Stimulated activated memory B cell treated with anti-CD40 and anti-IgM and Interleukin-4, amounts not matched to agents 10 μg/mL and 1 μg/mL and 100 μg/mL, for 72 hours (primary cell): ENCODE measurements around the gene TMEM266.
"Not testable (repeated sequence)": the region's sequence is repeated elsewhere in the genome, so short reads cannot be mapped to it uniquely, and the experiment has no call there.

Experiments
- ATAC-seq: fragments of 150-1000 bp; cut with Tn5 transposase; 2 replicates; pipeline ENCODE4 v1.10.0; 2021
- H3K27ac Mint-ChIP-seq: one replicate; pipeline ENCODE4 v1.8.0; 2022; ENCODE audit warnings: mild to moderate bottlenecking, mixed read lengths
- H3K27me3 Mint-ChIP-seq: one replicate; pipeline ENCODE4 v1.8.0; 2022; ENCODE audit warnings: mixed read lengths
- H3K36me3 Mint-ChIP-seq: one replicate; pipeline ENCODE4 v1.8.0; 2022; ENCODE audit warnings: mixed read lengths
- H3K4me1 Mint-ChIP-seq: one replicate; pipeline ENCODE4 v1.8.0; 2022; ENCODE audit warnings: mixed read lengths
- H3K4me3 Mint-ChIP-seq: one replicate; pipeline ENCODE4 v1.8.0; 2022; ENCODE audit warnings: mild to moderate bottlenecking, moderate library complexity, mixed read lengths
- H3K9me3 Mint-ChIP-seq: one replicate; pipeline ENCODE4 v1.8.0; 2022; ENCODE audit warnings: mixed read lengths

TMEM266 gene

DNA sequence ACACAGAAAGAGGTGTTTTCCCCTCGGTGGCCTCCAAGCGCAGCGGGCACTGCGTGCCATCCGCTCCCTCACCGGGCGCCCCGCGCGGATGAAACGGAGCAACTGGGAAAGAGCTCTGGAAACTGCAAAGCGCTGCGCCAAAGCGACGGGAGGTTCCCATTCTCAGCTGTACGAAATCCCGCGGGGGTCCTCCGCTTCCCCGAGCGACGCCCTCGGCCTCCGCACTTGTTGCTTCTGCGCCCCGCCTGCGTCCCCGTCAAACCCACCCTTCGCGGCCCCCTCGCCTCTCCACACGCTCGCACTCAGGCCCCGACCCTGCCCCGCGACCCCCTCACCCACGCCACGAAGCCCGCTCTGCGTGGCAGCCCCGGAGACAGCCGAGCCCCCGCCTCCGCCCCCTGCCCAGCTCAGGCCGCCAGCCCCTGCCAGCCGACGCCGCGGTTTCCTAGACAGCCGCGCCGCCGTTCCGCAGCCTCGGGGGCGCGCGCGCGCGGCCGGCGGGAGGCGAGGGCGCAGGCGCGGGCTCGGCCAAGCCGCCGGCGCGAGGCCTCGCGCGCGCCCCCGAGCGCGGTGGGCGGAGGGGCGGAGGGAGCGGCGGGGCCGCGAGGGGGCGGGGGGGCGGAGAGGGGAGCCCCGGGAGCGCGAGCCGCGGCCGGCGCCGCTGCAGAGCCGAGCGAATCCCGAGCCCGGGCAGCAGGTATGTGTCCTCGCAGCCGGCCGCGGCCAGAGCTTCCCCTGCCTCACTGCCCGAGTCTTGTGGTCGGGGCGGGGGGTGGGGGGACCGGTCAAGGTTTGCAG, at the start of gene TMEM266:
TSS of gene TMEM266 (plus strand) at position 666 of the 798 bp plus-strand sequence. CDS start 74,279 bp downstream, outside the sequence.
- Mint-ChIP-seq H3K4me1 (peaks cover 49% of the 10 kb centered on the region), H3K4me3 (peak within 1 kb of the TSS; percentile 78), H3K27me3 (peaks cover 6% of the 10 kb centered on the region), H3K9me3 (no peaks in the 10 kb centered on the region), H3K27ac (peak within 1 kb of the TSS; percentile 22), H3K36me3 (no peaks in the 10 kb centered on the region)
- peak; percentile 6 for ATAC-seq

DNA sequence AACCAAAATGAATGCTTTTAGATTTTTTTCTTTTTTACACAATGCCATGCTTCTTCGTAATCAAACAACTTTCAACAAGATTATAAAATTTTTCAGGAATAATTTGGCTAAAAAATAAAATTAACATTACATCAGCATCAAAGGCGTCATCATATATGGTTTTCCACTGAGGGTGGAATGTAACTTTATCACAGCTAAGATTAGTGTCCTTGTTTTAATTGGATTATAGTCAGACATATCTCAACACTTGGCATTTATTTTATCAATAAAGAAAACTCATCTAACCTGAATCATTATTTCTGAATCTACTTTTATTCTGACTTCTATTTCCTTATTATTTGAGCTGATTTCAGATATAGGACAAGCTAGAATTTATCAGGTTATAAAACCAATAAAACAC, 49.2 kb upstream of the TMEM266 start:
- Mint-ChIP-seq H3K27ac (no peak overlapping the region), H3K4me1 (peaks cover 8% of the 10 kb centered on the region), H3K27me3 (peaks cover 42% of the 10 kb centered on the region), H3K9me3 (peaks cover 14% of the 10 kb centered on the region), H3K36me3 (no peaks in the 10 kb centered on the region), H3K4me3 (no peak overlapping the region)
- ATAC-seq, result no peak

- Mint-ChIP-seq H3K4me3 (no peak within 1 kb of the TSS), H3K27me3 (peaks cover 55% of the 10 kb centered on the region), H3K27ac (no peak within 1 kb of the TSS)
Observed at GRCh38 chr15:76011627-76012551, 47.9 kb upstream of the TMEM266 start, which contains the start of gene NRG4. Gene NRG4 (minus strand): TSS chr15:76012424. CDS start chr15:76011230, 1,194 bp downstream.

GRCh38 chr15:76013470-76013869, 46.3 kb upstream of the TMEM266 start:
- Mint-ChIP-seq H3K27me3 (peaks cover 61% of the 10 kb centered on the region), H3K9me3 (peaks cover 34% of the 10 kb centered on the region), H3K36me3 (peaks cover 22% of the 10 kb centered on the region)
- not testable (repeated sequence) for H3K4me3 Mint-ChIP-seq, ATAC-seq, H3K27ac Mint-ChIP-seq, H3K4me1 Mint-ChIP-seq

More at GRCh38 chr15:76011627-76012551, 47.9 kb upstream of the TMEM266 start, which contains the start of gene NRG4:
- ATAC-seq, result no peak
- Mint-ChIP-seq H3K4me1 (peaks cover 8% of the 10 kb centered on the region), H3K9me3 (peaks cover 23% of the 10 kb centered on the region), H3K36me3 (peaks cover 9% of the 10 kb centered on the region)

DNA sequence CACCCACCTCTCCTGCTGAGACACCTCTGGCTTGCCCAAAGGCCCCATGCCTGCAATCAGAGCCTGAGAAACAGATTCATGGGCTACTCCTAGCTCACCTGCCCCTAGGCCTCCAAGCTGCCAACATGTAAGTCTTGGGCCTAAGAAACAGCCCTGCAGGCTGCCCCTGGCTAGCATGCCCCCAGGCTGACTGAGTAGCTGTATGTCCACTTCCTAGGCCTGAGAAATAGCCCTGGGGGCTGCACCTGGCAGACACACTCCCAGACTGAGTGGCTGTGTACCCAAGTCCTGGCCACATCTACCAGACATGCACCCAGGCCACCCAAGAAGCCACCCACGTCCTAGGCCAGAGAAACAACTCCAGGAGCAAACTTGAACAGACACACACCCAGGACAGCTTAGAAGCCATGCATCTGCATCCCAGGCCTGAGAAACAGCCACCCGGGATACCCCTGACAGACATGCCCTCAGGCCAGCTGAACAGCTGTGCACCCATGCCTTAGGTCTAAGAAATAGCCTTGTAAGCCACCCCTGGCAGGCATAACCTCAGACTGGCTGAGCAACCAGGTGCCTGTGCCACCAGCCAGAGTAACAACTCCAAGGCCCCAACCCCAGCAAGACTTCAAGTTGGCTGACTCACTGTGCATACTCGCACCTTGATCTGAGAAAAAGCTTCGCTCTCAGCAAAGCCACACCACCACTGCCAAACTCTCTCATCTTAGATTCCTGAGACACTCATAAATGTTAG, 35.6 kb upstream of the TMEM266 start:
- H3K4me1 Mint-ChIP-seq, result no peaks in the 10 kb centered on the region
- peaks cover 42% of the 10 kb centered on the region for H3K27me3 Mint-ChIP-seq

GRCh38 chr15:76032046-76032445, 27.7 kb upstream of the TMEM266 start:
- Mint-ChIP-seq H3K9me3 (peaks cover 9% of the 10 kb centered on the region), H3K27me3 (peaks cover 17% of the 10 kb centered on the region), H3K4me1 (no peaks in the 10 kb centered on the region), H3K4me3 (no peak overlapping the region), H3K36me3 (peaks cover 11% of the 10 kb centered on the region), H3K27ac (no peak overlapping the region)
- no peak for ATAC-seq

More for the DNA sequence above, 35.6 kb upstream of the TMEM266 start:
- no peak for ATAC-seq
- peaks cover 19% of the 10 kb centered on the region for H3K36me3 Mint-ChIP-seq
- H3K27ac Mint-ChIP-seq, result no peak overlapping the region
- H3K9me3 Mint-ChIP-seq, result peaks cover 21% of the 10 kb centered on the region
- H3K4me3 Mint-ChIP-seq, result no peak overlapping the region

DNA sequence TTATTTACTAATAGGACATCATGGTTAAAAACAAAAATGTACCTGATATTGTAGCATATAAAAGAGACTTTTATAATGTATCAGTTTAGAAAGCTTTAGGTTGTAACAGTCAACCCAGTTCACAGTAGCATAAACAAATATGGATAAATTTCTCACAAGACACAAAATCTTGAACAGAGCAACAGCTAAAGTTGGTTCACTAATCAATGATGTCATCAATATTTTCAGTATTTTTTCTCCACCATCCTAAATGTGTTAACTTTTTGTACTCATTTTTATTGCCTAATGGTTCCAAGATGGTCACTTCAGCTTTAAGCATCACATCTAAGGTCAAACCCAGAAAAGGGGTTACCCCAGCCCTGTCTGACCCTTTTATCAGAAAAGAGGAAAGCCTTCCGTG, 26.3 kb upstream of the TMEM266 start:
- Mint-ChIP-seq H3K27ac (no peak overlapping the region), H3K4me1 (no peaks in the 10 kb centered on the region), H3K36me3 (peaks cover 5% of the 10 kb centered on the region), H3K9me3 (peaks cover 2% of the 10 kb centered on the region), H3K4me3 (no peak overlapping the region), H3K27me3 (peaks cover 14% of the 10 kb centered on the region)
- no peak for ATAC-seq

GRCh38 chr15:76034111-76034510, 25.7 kb upstream of the TMEM266 start:
- peaks cover 20% of the 10 kb centered on the region for H3K27me3 Mint-ChIP-seq
- H3K27ac Mint-ChIP-seq, result no peak overlapping the region
- peaks cover 5% of the 10 kb centered on the region for H3K36me3 Mint-ChIP-seq
- H3K9me3 Mint-ChIP-seq, result peaks cover 2% of the 10 kb centered on the region
- H3K4me3 Mint-ChIP-seq, result no peak overlapping the region
- ATAC-seq, result no peak
- no peaks in the 10 kb centered on the region for H3K4me1 Mint-ChIP-seq

- Mint-ChIP-seq H3K36me3 (peaks cover 10% of the 10 kb centered on the region), H3K27ac (no peak overlapping the region), H3K4me3 (no peak overlapping the region), H3K9me3 (peaks cover 8% of the 10 kb centered on the region), H3K27me3 (peaks cover 29% of the 10 kb centered on the region), H3K4me1 (no peaks in the 10 kb centered on the region)
- ATAC-seq, result no peak
Observed at GRCh38 chr15:76035593-76035992, 24.2 kb upstream of the TMEM266 start.

- Mint-ChIP-seq H3K9me3 (peaks cover 20% of the 10 kb centered on the region), H3K27me3 (peaks cover 43% of the 10 kb centered on the region), H3K36me3 (peaks cover 22% of the 10 kb centered on the region), H3K4me1 (no peaks in the 10 kb centered on the region), H3K4me3 (no peak overlapping the region), H3K27ac (no peak overlapping the region)
- ATAC-seq, result no peak
Observed at GRCh38 chr15:76038512-76038911, 21.3 kb upstream of the TMEM266 start.

- not testable (repeated sequence) for H3K27ac Mint-ChIP-seq, H3K27me3 Mint-ChIP-seq, H3K4me3 Mint-ChIP-seq, H3K36me3 Mint-ChIP-seq, H3K9me3 Mint-ChIP-seq, ATAC-seq
- peaks cover 24% of the 10 kb centered on the region for H3K4me1 Mint-ChIP-seq
Observed at GRCh38 chr15:76054201-76054600, 5.6 kb upstream of the TMEM266 start.

GRCh38 chr15:76056931-76057330, 2.9 kb upstream of the TMEM266 start:
- peak; percentile 90 for ATAC-seq
- Mint-ChIP-seq H3K4me3 (peak overlapping the region; percentile 38), H3K27ac (peak overlapping the region; percentile 75), H3K27me3 (no peaks in the 10 kb centered on the region), H3K4me1 (peaks cover 42% of the 10 kb centered on the region), H3K9me3 (no peaks in the 10 kb centered on the region), H3K36me3 (no peaks in the 10 kb centered on the region)

GRCh38 chr15:76057332-76058000, 2.3 kb upstream of the TMEM266 start:
- Mint-ChIP-seq H3K27me3 (no peaks in the 10 kb centered on the region), H3K9me3 (no peaks in the 10 kb centered on the region), H3K4me1 (peaks cover 48% of the 10 kb centered on the region), H3K4me3 (peak overlapping the region; percentile 38), H3K27ac (peak overlapping the region; percentile 75), H3K36me3 (no peaks in the 10 kb centered on the region)
- peak; percentile 69 for ATAC-seq

GRCh38 chr15:76058714-76059319, 968 bp upstream of the TMEM266 start:
- Mint-ChIP-seq H3K4me1 (peaks cover 49% of the 10 kb centered on the region), H3K27ac (peak overlapping the region; percentile 22), H3K27me3 (peaks cover 6% of the 10 kb centered on the region), H3K36me3 (no peaks in the 10 kb centered on the region), H3K9me3 (no peaks in the 10 kb centered on the region), H3K4me3 (peak overlapping the region; percentile 71)
- ATAC-seq, result peak; percentile 31
